Left lung (tissue), 10 donors: ENCODE results near the gene CTCF. TPM values are rescaled to one million over a fixed set of nuclear protein-coding genes. Genes with fewer than 3 reads are reported as not detected.

Experiments used
- ATAC-seq: fragments of 200-7000 bp; cut with Tn5 transposase; one replicate; pipeline ENCODE4 v1.9.1; 2020; ENCODE audit warnings: moderate library complexity
- DNase-seq, 4 donors: peaks; one replicate each; pipeline ENCODE4 v3.0.0-alpha.2; 2013 to 2020
- H3K27ac ChIP-seq, 2 donors: fragments of 200-600 bp; sonication (generic) in 1 of 2; one replicate each; pipeline versions ENCODE4 v1.5.0 to v1.8.0; 2020 to 2021
- H3K27me3 ChIP-seq, 2 donors: fragments of 200-600 bp; sonication (generic) in 1 of 2; one replicate each; pipeline versions ENCODE4 v1.5.0 to v1.8.0; 2020 to 2021
- H3K36me3 ChIP-seq, 2 donors: fragments of 200-600 bp; sonication (generic) in 1 of 2; one replicate each; pipeline versions ENCODE4 v1.5.0 to v1.8.0; 2020 to 2021
- H3K4me1 ChIP-seq, 2 donors: fragments of 200-600 bp; one replicate each; pipeline ENCODE4 v1.8.0; 2021
- H3K4me3 ChIP-seq, 2 donors: fragments of 200-600 bp; sonication (generic) in 1 of 2; one replicate each; pipeline versions ENCODE4 v1.5.0 to v1.8.0; 2020 to 2021; ENCODE audit warnings: mild to moderate bottlenecking in 1 of 2
- H3K9me3 ChIP-seq, 2 donors: fragments of 200-600 bp; sonication (generic) in 1 of 2; one replicate each; pipeline versions ENCODE4 v1.5.0 to v1.8.0; 2020 to 2021
- CTCF ChIP-seq, 2 donors: fragments of 200-600 bp; sonication (generic) in 1 of 2; IDR thresholded peaks; one replicate each; pipeline versions ENCODE4 v1.5.0 to v1.8.0; 2021; ENCODE audit warnings: antibody characterized with exemption in 2 of 2
- intact Hi-C, 2 donors: fragments of 100-400 bp; cut with DNase I; formaldehyde crosslinking; loops; one replicate each; pipeline versions ENCODE4 v1.11.2 to v1.14.2; 2022
- polyA plus RNA-seq, 6 donors: library from polyadenylated mRNA; unstranded; fragments of 120-200 nt; gene quantifications; one replicate each; pipeline ENCODE4 v1.2.1, GENCODE V29; 2013; ENCODE audit not compliant: insufficient read length in 6 of 6
- total RNA-seq, 2 donors: library from RNA; stranded (reverse); fragmentation: NEBNext Ultra II Directional; extraction: Animal tissue kit (Norgen Biotek cat#: 25700); gene quantifications; one replicate each; pipeline ENCODE4 v1.2.1, GENCODE V29; 2021
- donor health status: DM: no; HTN: yes; CAD: no.
- donor health status: DM: no; HTN: no; CAD: no.

The CTCF gene
- total and polyA plus RNA-seq, 8 donors, result 27.8 to 80.2 (median 73.4) TPM

- H3K27me3 ChIP-seq, result peaks cover 45 to 96% of the 10 kb centered on the region in 2 donors
Observed at GRCh38 chr16:67650023-67650422, 87.7 kb downstream of the CTCF start.

GRCh38 chr16:67651039-67651438, 88.7 kb downstream of the CTCF start:
- DNase-seq (peak in 1 of 4 donors; percentile 41), ATAC-seq (no peak)
- H3K4me1 ChIP-seq, result peaks cover 5 to 9% of the 10 kb centered on the region in 2 donors
- intact Hi-C loops, result loop anchor here in 1 of 2 donors (10.0 kb wide), 1 partner anchor 106 kb away; no protein-coding TSS in a partner anchor
- no peak overlapping the region for H3K27ac ChIP-seq
- H3K36me3 ChIP-seq, result peaks cover 0 to under 1% of the 10 kb centered on the region in 2 donors
- H3K27me3 ChIP-seq, result peaks cover 37 to 93% of the 10 kb centered on the region in 2 donors
- H3K4me3 ChIP-seq, result no peak overlapping the region
- no peaks in the 10 kb centered on the region for H3K9me3 ChIP-seq
- no peak for TF ChIP-seq CTCF (IDR thresholded peaks at IDR 0.05)

More at GRCh38 chr16:67650023-67650422, 87.7 kb downstream of the CTCF start:
- no peaks in the 10 kb centered on the region for H3K36me3 ChIP-seq
- intact Hi-C loops, result loop anchor here in 1 of 2 donors (10.0 kb wide), 1 partner anchor 105 kb away; no protein-coding TSS in a partner anchor
- no peak overlapping the region for H3K4me3 ChIP-seq
- no peak overlapping the region for H3K27ac ChIP-seq
- H3K4me1 ChIP-seq, result peaks cover 5 to 14% of the 10 kb centered on the region in 2 donors
- no peaks in the 10 kb centered on the region for H3K9me3 ChIP-seq
- no peak for DNase-seq
- no peak for ATAC-seq
- no peak for TF ChIP-seq CTCF (IDR thresholded peaks at IDR 0.05)

GRCh38 chr16:67651847-67652246, 89.5 kb downstream of the CTCF start:
- TF ChIP-seq CTCF (IDR thresholded peaks at IDR 0.05), result no peak
- Histone ChIP-seq H3K4me3 (no peak overlapping the region), H3K9me3 (no peaks in the 10 kb centered on the region), H3K27me3 (peaks cover 37 to 86% of the 10 kb centered on the region in 2 donors), H3K4me1 (peaks cover 5 to 9% of the 10 kb centered on the region in 2 donors), H3K36me3 (peaks cover 0 to 8% of the 10 kb centered on the region in 2 donors), H3K27ac (no peak overlapping the region)
- no peak for ATAC-seq
- intact Hi-C loops, result loop anchor here in 1 of 2 donors (10.0 kb wide), 1 partner anchor 107 kb away; no protein-coding TSS in a partner anchor
- peak in 1 of 4 donors; percentile 45 for DNase-seq

GRCh38 chr16:67652578-67653127, 90.3 kb downstream of the CTCF start:
- Histone ChIP-seq H3K4me1 (peaks cover 5 to 9% of the 10 kb centered on the region in 2 donors), H3K4me3 (peak overlapping the region in 1 of 2 donors; percentile 18), H3K27me3 (peaks cover 37 to 78% of the 10 kb centered on the region in 2 donors), H3K27ac (no peak overlapping the region), H3K9me3 (no peaks in the 10 kb centered on the region), H3K36me3 (peaks cover 0 to 17% of the 10 kb centered on the region in 2 donors)
- intact Hi-C loops, result loop anchor here in 1 of 2 donors (10.0 kb wide), 1 partner anchor 108 kb away; no protein-coding TSS in a partner anchor
- peak in 1 of 4 donors; percentile 74 for DNase-seq
- no peak for TF ChIP-seq CTCF (IDR thresholded peaks at IDR 0.05)
- peak; percentile 65 for ATAC-seq

- Histone ChIP-seq H3K36me3 (peaks cover 0 to 23% of the 10 kb centered on the region in 2 donors), H3K27me3 (peaks cover 32 to 72% of the 10 kb centered on the region in 2 donors), H3K9me3 (no peaks in the 10 kb centered on the region), H3K4me1 (peaks cover 5 to 9% of the 10 kb centered on the region in 2 donors), H3K4me3 (peak overlapping the region in 1 of 2 donors; percentile 18), H3K27ac (no peak overlapping the region)
- ATAC-seq (no peak), DNase-seq (peak in 1 of 4 donors; percentile 80)
- TF ChIP-seq CTCF (IDR thresholded peaks at IDR 0.05), result no peak
- intact Hi-C loops, result loop anchor here in 1 of 2 donors (10.0 kb wide), 1 partner anchor 108 kb away; no protein-coding TSS in a partner anchor
Observed at GRCh38 chr16:67653128-67653788, 90.9 kb downstream of the CTCF start.
